Islet precursor cell (in vitro differentiated cells): ENCODE measurements around the gene MED28.
A peak's percentile ranks its signal among the peaks of the same experiment; 100 is the strongest.
"Not testable (repeated sequence)": the region's sequence is repeated elsewhere in the genome, so short reads cannot be mapped to it uniquely, and the experiment has no call there.

Experiments used
- DNase-seq: peaks from one replicate; pipeline ENCODE4 v3.0.0-alpha.2; 2018

Gene MED28

GRCh38 chr4:17614416-17615299, at the start of gene MED28:
TSS of gene MED28 (plus strand) at chr4:17614641. CDS start at chr4:17614655, 14 bp downstream.
- peak; percentile 96 for DNase-seq

- no peak for DNase-seq
These were observed 48.6 kb upstream of the MED28 start for GRCh38 chr4:17565846-17566245.

GRCh38 chr4:17567271-17567670, 47.2 kb upstream of the MED28 start:
- DNase-seq, result no peak

GRCh38 chr4:17574206-17574605, 40.2 kb upstream of the MED28 start:
- DNase-seq, result no peak

GRCh38 chr4:17575177-17575576, 39.3 kb upstream of the MED28 start:
- not testable (repeated sequence) for DNase-seq

GRCh38 chr4:17576932-17577664, 37.3 kb upstream of the MED28 start, which contains the start of gene LAP3:
TSS of gene LAP3 (plus strand) at chr4:17577198. CDS start at chr4:17577466, 268 bp downstream.
- peak; percentile 98 for DNase-seq

- peak; percentile 56 for DNase-seq
These were observed 36.6 kb upstream of the MED28 start for GRCh38 chr4:17577665-17578481.

GRCh38 chr4:17578482-17578891, 36.0 kb upstream of the MED28 start:
- no peak for DNase-seq

- DNase-seq, result no peak
These were observed 33.5 kb upstream of the MED28 start for GRCh38 chr4:17580969-17581368.

GRCh38 chr4:17583276-17583675, 31.2 kb upstream of the MED28 start:
- no peak for DNase-seq

- DNase-seq, result no peak
These were observed 30.5 kb upstream of the MED28 start for GRCh38 chr4:17583941-17584340.

GRCh38 chr4:17584521-17585213, 29.8 kb upstream of the MED28 start:
- DNase-seq, result no peak

- no peak for DNase-seq
These were observed 27.2 kb upstream of the MED28 start for GRCh38 chr4:17587094-17587822.

GRCh38 chr4:17589355-17589754, 25.1 kb upstream of the MED28 start:
- no peak for DNase-seq

- DNase-seq, result no peak
These were observed 18.9 kb upstream of the MED28 start for GRCh38 chr4:17595471-17596005.

- DNase-seq, result peak; percentile 66
These were observed 16.9 kb upstream of the MED28 start for GRCh38 chr4:17597517-17597916.

GRCh38 chr4:17599826-17600225, 14.6 kb upstream of the MED28 start:
- DNase-seq, result no peak

GRCh38 chr4:17605236-17605635, 9.2 kb upstream of the MED28 start:
- DNase-seq, result no peak

- DNase-seq, result peak; percentile 80
These were observed 553 bp upstream of the MED28 start for GRCh38 chr4:17613761-17614415.

- DNase-seq, result no peak
These were observed 1.8 kb downstream of the MED28 start for GRCh38 chr4:17616283-17616682.

- DNase-seq, result no peak
These were observed 4.5 kb downstream of the MED28 start for GRCh38 chr4:17618926-17619325.
